Mesenchymal stem cell (in vitro differentiated cells and primary cell): ENCODE results near the gene RECQL.

Experiments
- DNase-seq: peaks from one replicate; pipeline ENCODE4 v3.0.0-alpha.2; 2013
- H2AFZ ChIP-seq: one replicate; pipeline ENCODE4 v1.6.1; 2013; ENCODE audit warnings: low read depth, mild to moderate bottlenecking, control low read depth, inconsistent platforms, low read length, moderate library complexity
- H2AK5ac ChIP-seq: 2 replicates; pipeline ENCODE4 v1.6.1; 2013; ENCODE audit warnings: low read length, moderate library complexity, mild to moderate bottlenecking, inconsistent platforms; ENCODE audit not compliant: severe bottlenecking
- H2BK120ac ChIP-seq: one replicate; pipeline ENCODE4 v1.6.1; 2013; ENCODE audit warnings: low read depth, mild to moderate bottlenecking, inconsistent platforms, low read length, moderate library complexity
- H2BK12ac ChIP-seq, 2 experiments: one replicate each; pipeline ENCODE4 v1.6.1; 2013; ENCODE audit warnings: inconsistent platforms in 2 of 2, low read length in 2 of 2, mild to moderate bottlenecking in 2 of 2, moderate library complexity in 2 of 2, control low read depth in 1 of 2
- H2BK15ac ChIP-seq: one replicate; pipeline ENCODE4 v1.6.1; 2013; ENCODE audit warnings: mild to moderate bottlenecking, low read depth, inconsistent platforms; ENCODE audit not compliant: poor library complexity, severe bottlenecking
- H2BK5ac ChIP-seq: 2 replicates; pipeline ENCODE4 v1.6.1; 2013; ENCODE audit warnings: low read depth, mild to moderate bottlenecking, low read length, control low read depth, inconsistent platforms; ENCODE audit not compliant: poor library complexity, severe bottlenecking
- H3K14ac ChIP-seq, 2 experiments: one replicate each; pipeline ENCODE4 v1.6.1; 2013; ENCODE audit warnings: inconsistent platforms in 2 of 2, low read length in 2 of 2, control low read depth in 1 of 2, mild to moderate bottlenecking in 1 of 2, moderate library complexity in 1 of 2
- H3K18ac ChIP-seq, 2 experiments: one replicate each; pipeline ENCODE4 v1.6.1; 2013; ENCODE audit warnings: inconsistent platforms in 2 of 2, low read length in 2 of 2, control low read depth in 1 of 2, low read depth in 1 of 2, mild to moderate bottlenecking in 1 of 2
- H3K23ac ChIP-seq, 2 experiments: one replicate each; pipeline ENCODE4 v1.6.1; 2013; ENCODE audit warnings: inconsistent platforms in 2 of 2, low read length in 2 of 2, mild to moderate bottlenecking in 2 of 2, moderate library complexity in 2 of 2, control low read depth in 1 of 2
- H3K27ac ChIP-seq: 2 replicates; pipeline ENCODE4 v1.5.1; 2013; ENCODE audit warnings: mild to moderate bottlenecking, moderate library complexity, low read length, control low read depth, inconsistent platforms; ENCODE audit not compliant: poor library complexity, severe bottlenecking
- H3K27me3 ChIP-seq, 2 experiments: 2 replicates each; pipeline versions ENCODE4 v1.6.1 to v1.7.0; 2013; ENCODE audit warnings: low read length in 2 of 2, mild to moderate bottlenecking in 2 of 2, moderate library complexity in 2 of 2, control low read depth in 1 of 2, inconsistent platforms in 1 of 2; ENCODE audit not compliant: control insufficient read depth in 1 of 2, insufficient read depth in 1 of 2
- H3K36me3 ChIP-seq, 2 experiments: 2 replicates each; pipeline versions ENCODE4 v1.6.1 to v1.7.0; 2013; ENCODE audit warnings: low read length in 2 of 2, control low read depth in 1 of 2, inconsistent platforms in 1 of 2, low read depth in 1 of 2, mild to moderate bottlenecking in 1 of 2; ENCODE audit not compliant: insufficient read depth in 2 of 2, control insufficient read depth in 1 of 2
- H3K4ac ChIP-seq, 2 experiments: one replicate each; pipeline ENCODE4 v1.6.1; 2013; ENCODE audit warnings: inconsistent platforms in 2 of 2, low read length in 2 of 2, mild to moderate bottlenecking in 2 of 2, moderate library complexity in 2 of 2, control low read depth in 1 of 2, low read depth in 1 of 2
- H3K4me1 ChIP-seq: 2 replicates; pipeline ENCODE4 v1.6.1; 2013; ENCODE audit warnings: low read depth, low read length, control low read depth; ENCODE audit not compliant: control insufficient read depth, insufficient read depth
- H3K4me2 ChIP-seq: 2 replicates; pipeline ENCODE4 v1.6.1; 2013; ENCODE audit warnings: low read length, mild to moderate bottlenecking, inconsistent platforms; ENCODE audit not compliant: poor library complexity, severe bottlenecking
- H3K4me3 ChIP-seq, 2 experiments: 2 replicates each; pipeline versions ENCODE4 v1.5.1 to v1.7.0; 2013; ENCODE audit warnings: low read length in 2 of 2, mild to moderate bottlenecking in 2 of 2, control low read depth in 1 of 2, low read depth in 1 of 2; ENCODE audit not compliant: insufficient read depth in 1 of 2
- H3K79me1 ChIP-seq: replicated peaks from 2 replicates; pipeline ENCODE4 v1.6.1; 2013; ENCODE audit warnings: mild to moderate bottlenecking, control low read depth, low read length, inconsistent platforms; ENCODE audit not compliant: poor library complexity, severe bottlenecking
- H3K9ac ChIP-seq: 2 replicates; pipeline ENCODE4 v1.7.0; 2013; ENCODE audit warnings: mild to moderate bottlenecking, low read length, moderate library complexity
- H3K9me3 ChIP-seq: 2 replicates; pipeline ENCODE4 v1.7.0; 2013; ENCODE audit warnings: mild to moderate bottlenecking, low read length; ENCODE audit not compliant: control insufficient read depth
- H4K8ac ChIP-seq: one replicate; pipeline ENCODE4 v1.6.1; 2013; ENCODE audit warnings: inconsistent platforms, mild to moderate bottlenecking, low read length, moderate library complexity
- H4K91ac ChIP-seq: one replicate; pipeline ENCODE4 v1.6.1; 2013; ENCODE audit warnings: mild to moderate bottlenecking, low read length, inconsistent platforms
- WGBS: methylation state at CpG from one replicate; pipeline ENCODE4 v1.1.7; 2013; ENCODE audit warnings: mixed read lengths; 5-methylcytosine and 5-hydroxymethylcytosine counted together

The RECQL gene

GRCh38 chr12:21438643-21439042 is 62.8 kb downstream of the RECQL start:
- no peak overlapping the region for H2AFZ ChIP-seq
- H3K4me2 ChIP-seq: no peak overlapping the region
- peaks cover 5% of the 10 kb centered on the region for H3K4me1 ChIP-seq
- H2BK15ac ChIP-seq: no peak overlapping the region
- H2AK5ac ChIP-seq: no peak overlapping the region
- H3K4me3 ChIP-seq: peak overlapping the region in 1 of 2 experiments; percentile 91
- no peak overlapping the region for H4K91ac ChIP-seq
- no peak overlapping the region for H3K18ac ChIP-seq
- H2BK5ac ChIP-seq: no peak overlapping the region
- no peak overlapping the region for H3K23ac ChIP-seq
- no peak overlapping the region for H3K27ac ChIP-seq
- H3K27me3 ChIP-seq: peaks cover 0 to 3% of the 10 kb centered on the region in 2 experiments
- H3K9me3 ChIP-seq: no peaks in the 10 kb centered on the region
- peaks cover 11% of the 10 kb centered on the region for H3K79me1 ChIP-seq
- no peak overlapping the region for H2BK120ac ChIP-seq
- no peak overlapping the region for H4K8ac ChIP-seq
- peaks cover 10 to 23% of the 10 kb centered on the region in 2 experiments for H3K36me3 ChIP-seq
- WGBS: 85% methylated on average over 5 of the region's 5 CpGs
- H3K9ac ChIP-seq: peak overlapping the region; percentile 99
- no peak overlapping the region for H3K14ac ChIP-seq
- DNase-seq: peak; percentile 57
- H3K4ac ChIP-seq: no peak overlapping the region
- H2BK12ac ChIP-seq: no peak overlapping the region

- no peak overlapping the region for H2AFZ ChIP-seq
- H4K8ac ChIP-seq: no peak overlapping the region
- no peak overlapping the region for H3K14ac ChIP-seq
- no peak overlapping the region for H2BK120ac ChIP-seq
- 85% methylated on average over 2 of the region's 2 CpGs for WGBS
- H3K4me3 ChIP-seq: no peak overlapping the region
- H3K4ac ChIP-seq: no peak overlapping the region
- no peak overlapping the region for H2BK5ac ChIP-seq
- no peak overlapping the region for H3K4me2 ChIP-seq
- no peak overlapping the region for H3K9ac ChIP-seq
- H3K4me1 ChIP-seq: no peaks in the 10 kb centered on the region
- no peak overlapping the region for H2BK15ac ChIP-seq
- H4K91ac ChIP-seq: no peak overlapping the region
- no peak overlapping the region for H3K23ac ChIP-seq
- DNase-seq: no peak
- H2BK12ac ChIP-seq: no peak overlapping the region
- H2AK5ac ChIP-seq: no peak overlapping the region
- no peaks in the 10 kb centered on the region for H3K9me3 ChIP-seq
- H3K79me1 ChIP-seq: no peaks in the 10 kb centered on the region
- H3K36me3 ChIP-seq: no peaks in the 10 kb centered on the region
- no peak overlapping the region for H3K27ac ChIP-seq
- H3K27me3 ChIP-seq: peaks cover 0 to 6% of the 10 kb centered on the region in 2 experiments
- H3K18ac ChIP-seq: no peak overlapping the region
Measured at GRCh38 chr12:21434699-21435098, 66.7 kb downstream of the RECQL start.

- WGBS: 40% methylated on average over 2 of the region's 2 CpGs
Measured at GRCh38 chr12:21433525-21433924, 67.9 kb downstream of the RECQL start.

GRCh38 chr12:21429994-21430393 is 71.4 kb downstream of the RECQL start:
- H3K36me3 ChIP-seq: no peaks in the 10 kb centered on the region
- H3K4me1 ChIP-seq: peaks cover 1% of the 10 kb centered on the region
- no peak overlapping the region for H3K23ac ChIP-seq
- no peaks in the 10 kb centered on the region for H3K9me3 ChIP-seq
- no peak overlapping the region for H3K27ac ChIP-seq
- H4K8ac ChIP-seq: no peak overlapping the region
- WGBS: 58% methylated on average over 4 of the region's 4 CpGs
- H2BK12ac ChIP-seq: no peak overlapping the region
- no peak overlapping the region for H3K9ac ChIP-seq
- no peak overlapping the region for H2BK15ac ChIP-seq
- H3K4me3 ChIP-seq: no peak overlapping the region
- no peak overlapping the region for H3K4ac ChIP-seq
- no peak overlapping the region for H3K18ac ChIP-seq
- no peak overlapping the region for H2BK5ac ChIP-seq
- H2AFZ ChIP-seq: no peak overlapping the region
- no peak overlapping the region for H4K91ac ChIP-seq
- no peak for DNase-seq
- H3K27me3 ChIP-seq: peaks cover 0 to 6% of the 10 kb centered on the region in 2 experiments
- no peak overlapping the region for H3K14ac ChIP-seq
- H2AK5ac ChIP-seq: peak overlapping the region; percentile 3
- no peaks in the 10 kb centered on the region for H3K79me1 ChIP-seq
- no peak overlapping the region for H2BK120ac ChIP-seq
- no peak overlapping the region for H3K4me2 ChIP-seq

More at GRCh38 chr12:21433525-21433924, 67.9 kb downstream of the RECQL start:
- Histone ChIP-seq H3K4me1 (peaks cover 1% of the 10 kb centered on the region), H3K79me1 (no peaks in the 10 kb centered on the region), H3K9me3 (no peaks in the 10 kb centered on the region), H3K4me3 (no peak overlapping the region), H4K8ac (no peak overlapping the region), H3K27ac (no peak overlapping the region), H2BK15ac (no peak overlapping the region), H2BK5ac (no peak overlapping the region), H4K91ac (no peak overlapping the region), H3K9ac (no peak overlapping the region), H3K23ac (no peak overlapping the region), H3K36me3 (no peaks in the 10 kb centered on the region), H2AFZ (no peak overlapping the region), H3K18ac (no peak overlapping the region), H3K4me2 (no peak overlapping the region), H2BK12ac (no peak overlapping the region), H2AK5ac (no peak overlapping the region), H3K4ac (no peak overlapping the region), H3K27me3 (peaks cover 0 to 6% of the 10 kb centered on the region in 2 experiments), H2BK120ac (no peak overlapping the region), H3K14ac (no peak overlapping the region)
- no peak for DNase-seq
